K562 (cell line): ENCODE results near the gene BRME1. TPM values are rescaled to one million over a fixed set of nuclear protein-coding genes. Genes with fewer than 3 reads are reported as not detected.
A peak's percentile ranks its signal among the peaks of the same experiment; 100 is the strongest.

Source experiments
- CHD7 ChIP-seq: fragments of 200-600 bp; sonication (generic); IDR thresholded peaks from one replicate; pipeline ENCODE4 v1.6.1; 2012; ENCODE audit warnings: mild to moderate bottlenecking, low read depth, low read length, inconsistent platforms
- E2F8 ChIP-seq: fragments of 450-650 bp; IDR thresholded peaks from 2 replicates; pipeline ENCODE4 v1.7.1; 2018; ENCODE audit warnings: mild to moderate bottlenecking, low read depth; ENCODE audit not compliant: partially characterized antibody
- ETV6 ChIP-seq, 3 experiments: fragments of 150-350 bp in 1 of 3; sonication (generic) in 1 of 3; formaldehyde crosslinking in 1 of 3; IDR thresholded peaks; 2 replicates each; pipeline versions ENCODE4 v1.6.1 to v1.8.0; 2014 to 2022; ENCODE audit warnings: borderline replicate concordance in 2 of 3, low read depth in 2 of 3, antibody characterized with exemption in 1 of 3, low read length in 1 of 3, mild to moderate bottlenecking in 1 of 3, missing genetic modification reagents in 1 of 3
- GABPA ChIP-seq: fragments of 200-800 bp; sonication (Bioruptor generic); conservative IDR thresholded peaks from 2 replicates; pipeline ENCODE4 v1.6.1; 2016; ENCODE audit warnings: low read depth, missing genetic modification characterization, missing compliant biosample characterization
- MYBL2 ChIP-seq, 2 experiments: fragments of 450-650 bp in 1 of 2; sonication (generic) in 1 of 2; formaldehyde crosslinking in 1 of 2; IDR thresholded peaks; 2 replicates each; pipeline versions ENCODE4 v1.6.1 to v1.8.1; 2017 to 2022; ENCODE audit warnings: borderline replicate concordance in 1 of 2, inconsistent platforms in 1 of 2, low read depth in 1 of 2, mild to moderate bottlenecking in 1 of 2, missing genetic modification reagents in 1 of 2, moderate library complexity in 1 of 2
- TCF7L2 ChIP-seq: fragments of 150-350 bp; IDR thresholded peaks from 2 replicates; pipeline ENCODE4 v1.6.1; 2016; ENCODE audit warnings: low read depth, mild to moderate bottlenecking, low read length, moderate library complexity
- USF2 ChIP-seq: sonication (generic); formaldehyde crosslinking; IDR thresholded peaks from 2 replicates; pipeline ENCODE4 v1.5.0; 2020; ENCODE audit warnings: missing genetic modification reagents
- ZFP30 ChIP-seq: fragments of 250-450 bp; sonication (Bioruptor Pico); IDR thresholded peaks from 2 replicates; pipeline ENCODE4 v1.8.0; 2022; ENCODE audit warnings: moderate library complexity, mild to moderate bottlenecking, inconsistent platforms, borderline replicate concordance
- ZNF316 ChIP-seq: fragments of 450-650 bp; IDR thresholded peaks from 2 replicates; pipeline ENCODE4 v1.6.1; 2016
- polyA plus RNA-seq, 8 experiments: library from polyadenylated mRNA; depleted of rRNA in 4 of 8; stranded (reverse) in 5 of 8; unstranded in 3 of 8; fragments of >200 nt; fragmentation: Nextera tagmentation in 2 of 8; fragmentation: Illumina TruSeq in 1 of 8; extraction: Ambion mirVana in 2 of 8; extraction: Trizol in 1 of 8; gene quantifications; 2 replicates each; pipeline versions ENCODE4 v1.2.1 to v1.2.3, GENCODE V29; 2011 to 2014; ENCODE audit warnings: inconsistent platforms in 1 of 8, missing spikeins in 1 of 8
- total RNA-seq, 7 experiments: library from RNA; depleted of rRNA in 6 of 7; stranded (reverse); fragments of >200 nt in 6 of 7; fragmentation: Illumina TruSeq in 2 of 7; extraction: Trizol in 2 of 7; gene quantifications; 2 replicates each; pipeline versions ENCODE4 v1.2.1 to v1.2.3, GENCODE V29; 2011 to 2021; ENCODE audit warnings: low replicate concordance in 1 of 7

The BRME1 gene
- total and polyA plus RNA-seq, 9 of the 15 experiments (the other 6 are each of a cell fraction or from before 2014, with no cell fraction given) = 0.75 to 6.1 (median 3.6) TPM

- TF ChIP-seq E2F8 (peak; percentile 84), ZNF316 (no peak), ETV6 (IDR thresholded peaks at IDR 0.05; ENCODE audit: borderline replicate concordance in 1 of 2, low read depth in 2 of 2, low read length in 1 of 2) (no peak), ETV6 (CRISPR knock-in tag; IDR thresholded peaks at IDR 0.05; ENCODE audit: borderline replicate concordance) (no peak), USF2 (no peak), MYBL2 (IDR thresholded peaks at IDR 0.05; ENCODE audit: low read depth) (no peak), MYBL2 (CRISPR knock-in tag; IDR thresholded peaks at IDR 0.05; ENCODE audit: borderline replicate concordance) (no peak), ZFP30 (no peak), GABPA (tag) (no peak), CHD7 (no peak), TCF7L2 (peak; percentile 62)
Observed at GRCh38 chr19:13846557-13847406, 59.1 kb downstream of the BRME1 start (continued).
